H1 (cell line): ENCODE results near the gene B4GALT7. TPM values are rescaled to one million over a fixed set of nuclear protein-coding genes. Genes with fewer than 3 reads are reported as not detected.

Experiments
- CTCF ChIA-PET: fragments of 300-600 bp; sonication (Branson Sonifier 250); formaldehyde crosslinking; loops from one replicate; lab custom pipeline; 2021; ENCODE audit not compliant: partially characterized antibody; lab: Charles Lee
- POLR2A ChIA-PET: fragments of 300-600 bp; sonication (Branson Sonifier 250); formaldehyde crosslinking; loops from one replicate; lab custom pipeline; 2021; ENCODE audit warnings: inconsistent platforms; ENCODE audit not compliant: partially characterized antibody; lab: Charles Lee
- DNase-seq, 2 experiments: peaks; one replicate each; pipeline versions ENCODE4 v3.0.0 to v3.0.0-alpha.2; 2010 to 2022; ENCODE audit warnings: low spot score in 2 of 2, low read depth in 1 of 2, mixed read lengths in 1 of 2
- FAIRE-seq: peaks from 2 replicates; lab custom pipeline; 2011; peaks lifted over from hg19 to GRCh38; lab: Jason Lieb, UNC
- H2AFZ ChIP-seq: 2 replicates; pipeline ENCODE4 v1.8.1; 2012; ENCODE audit warnings: low read length, inconsistent platforms
- H2AK5ac ChIP-seq: 2 replicates; pipeline ENCODE4 v1.6.1; 2013; ENCODE audit warnings: low read depth, low read length
- H2BK120ac ChIP-seq: replicated peaks from 2 replicates; pipeline ENCODE3; 2013; ENCODE audit warnings: low read depth, low read length, inconsistent platforms
- H2BK12ac ChIP-seq: 2 replicates; pipeline ENCODE4 v1.6.1; 2013; ENCODE audit warnings: low read depth, low read length
- H2BK15ac ChIP-seq: 2 replicates; pipeline ENCODE4 v1.6.1; 2013; ENCODE audit warnings: low read length
- H2BK20ac ChIP-seq: 2 replicates; pipeline ENCODE4 v1.6.1; 2013; ENCODE audit warnings: low read length
- H2BK5ac ChIP-seq: 2 replicates; pipeline ENCODE4 v1.6.1; 2013; ENCODE audit warnings: low read depth, low read length
- H3K14ac ChIP-seq: 2 replicates; pipeline ENCODE4 v1.6.1; 2013; ENCODE audit warnings: inconsistent platforms; ENCODE audit not compliant: insufficient read length
- H3K18ac ChIP-seq: 2 replicates; pipeline ENCODE4 v1.6.1; 2013; ENCODE audit warnings: low read length; ENCODE audit errors: extremely low read depth
- H3K23ac ChIP-seq: 2 replicates; pipeline ENCODE4 v1.6.1; 2013; ENCODE audit warnings: inconsistent platforms; ENCODE audit not compliant: insufficient read length
- H3K23me2 ChIP-seq: 2 replicates; pipeline ENCODE4 v1.6.1; 2013; ENCODE audit warnings: low read depth, low read length
- H3K27ac ChIP-seq: 2 replicates; pipeline ENCODE4 v1.6.1; 2011; ENCODE audit warnings: low read depth, low read length, inconsistent platforms
- H3K27me3 ChIP-seq, 4 experiments: replicated peaks in 1 of 4; 1 replicate in 1 of 4; 2 replicates in 3 of 4; pipeline versions ENCODE4 v1.6.1 to v1.8.1; 2011 to 2013; ENCODE audit warnings: low read length in 3 of 4, mild to moderate bottlenecking in 3 of 4, inconsistent platforms in 2 of 4, mixed read lengths in 2 of 4, moderate library complexity in 1 of 4; ENCODE audit not compliant: control insufficient read depth in 3 of 4, insufficient read depth in 3 of 4; ENCODE audit errors: extremely low read depth in 1 of 4
- H3K36me3 ChIP-seq, 4 experiments: 2 replicates each; pipeline versions ENCODE4 v1.6.1 to v1.8.1; 2011 to 2013; ENCODE audit warnings: mild to moderate bottlenecking in 4 of 4, low read length in 3 of 4, moderate library complexity in 2 of 4, control low read depth in 1 of 4, inconsistent platforms in 1 of 4; ENCODE audit not compliant: insufficient read depth in 4 of 4, control insufficient read depth in 2 of 4
- H3K4ac ChIP-seq: replicated peaks from 2 replicates; pipeline ENCODE3; 2013; ENCODE audit warnings: low read length, low read depth, mixed read lengths, inconsistent platforms; ENCODE audit not compliant: insufficient read length
- H3K4me1 ChIP-seq, 4 experiments: replicated peaks in 1 of 4; 1 replicate in 1 of 4; 2 replicates in 3 of 4; pipeline versions ENCODE4 v1.6.1 to v1.8.1; 2011 to 2013; ENCODE audit warnings: low read length in 3 of 4, inconsistent platforms in 2 of 4, mixed read lengths in 1 of 4; ENCODE audit not compliant: insufficient read depth in 4 of 4, control insufficient read depth in 3 of 4
- H3K4me2 ChIP-seq, 2 experiments: 2 replicates each; pipeline versions ENCODE4 v1.6.1 to v1.8.1; 2011 to 2013; ENCODE audit warnings: low read depth in 2 of 2, low read length in 2 of 2, control low read depth in 1 of 2, inconsistent platforms in 1 of 2, mild to moderate bottlenecking in 1 of 2; ENCODE audit not compliant: insufficient read depth in 1 of 2
- H3K4me3 ChIP-seq, 4 experiments: fragments of 200-600, 300-600 bp in 1 of 4; sonication (generic), shearing (Covaris generic), sonication (Bioruptor Twin) in 1 of 4; 2 replicates each; pipeline versions ENCODE4 v1.5.1 to v1.8.1; 2011 to 2016; ENCODE audit warnings: low read length in 4 of 4, low read depth in 3 of 4, control low read depth in 2 of 4, inconsistent platforms in 2 of 4, mild to moderate bottlenecking in 2 of 4, mixed read lengths in 1 of 4, moderate library complexity in 1 of 4; ENCODE audit not compliant: insufficient read depth in 2 of 4; ENCODE audit errors: extremely low read depth in 1 of 4
- H3K56ac ChIP-seq: replicated peaks from 2 replicates; pipeline ENCODE3; 2013; ENCODE audit warnings: low read depth, mild to moderate bottlenecking, mixed read lengths, low read length, inconsistent platforms; ENCODE audit not compliant: insufficient read length
- H3K79me1 ChIP-seq: 2 replicates; pipeline ENCODE4 v1.6.1; 2013; ENCODE audit warnings: low read depth, low read length, control low read depth
- H3K79me2 ChIP-seq, 2 experiments: 2 replicates each; pipeline versions ENCODE4 v1.6.1 to v1.8.1; 2012 to 2013; ENCODE audit warnings: low read length in 2 of 2, mild to moderate bottlenecking in 2 of 2, inconsistent platforms in 1 of 2; ENCODE audit not compliant: insufficient read depth in 2 of 2, control insufficient read depth in 1 of 2
- H3K9ac ChIP-seq, 4 experiments: replicated peaks in 1 of 4; 1 replicate in 1 of 4; 2 replicates in 3 of 4; pipeline versions ENCODE4 v1.6.1 to v1.8.1; 2011 to 2013; ENCODE audit warnings: low read depth in 3 of 4, low read length in 3 of 4, control low read depth in 2 of 4, mild to moderate bottlenecking in 2 of 4, moderate library complexity in 2 of 4, inconsistent platforms in 1 of 4; ENCODE audit errors: extremely low read depth in 1 of 4
- H3K9me3 ChIP-seq, 2 experiments: 2 replicates each; pipeline versions ENCODE4 v1.6.1 to v1.8.1; 2012 to 2013; ENCODE audit warnings: mild to moderate bottlenecking in 2 of 2, moderate library complexity in 2 of 2, control low read depth in 1 of 2, inconsistent platforms in 1 of 2, low read depth in 1 of 2, low read length in 1 of 2, mixed read lengths in 1 of 2; ENCODE audit not compliant: insufficient read depth in 2 of 2
- H4K20me1 ChIP-seq, 2 experiments: replicated peaks in 1 of 2; 2 replicates each; pipeline versions ENCODE3 to v1.8.1; 2011 to 2013; ENCODE audit warnings: inconsistent platforms in 2 of 2, low read length in 2 of 2, mild to moderate bottlenecking in 1 of 2; ENCODE audit not compliant: insufficient read depth in 2 of 2, control insufficient read depth in 1 of 2
- H4K5ac ChIP-seq: 2 replicates; pipeline ENCODE4 v1.6.1; 2013; ENCODE audit warnings: low read length, low read depth, mixed read lengths, inconsistent platforms; ENCODE audit not compliant: insufficient read length
- H4K8ac ChIP-seq: 2 replicates; pipeline ENCODE4 v1.8.0; 2013; ENCODE audit warnings: mild to moderate bottlenecking, moderate library complexity, low read length, inconsistent platforms; ENCODE audit not compliant: insufficient read depth; ENCODE audit errors: extremely low read depth
- H4K91ac ChIP-seq: replicated peaks from 2 replicates; pipeline ENCODE3; 2013; ENCODE audit warnings: low read length, mixed read lengths, inconsistent platforms; ENCODE audit not compliant: insufficient read length
- BCL11A ChIP-seq, 2 experiments: IDR thresholded peaks; one replicate each; pipeline ENCODE4 v1.6.1; 2011; ENCODE audit warnings: low read depth in 2 of 2, low read length in 2 of 2, mild to moderate bottlenecking in 2 of 2
- CEBPB ChIP-seq: IDR thresholded peaks from 2 replicates; pipeline ENCODE4 v1.6.1; 2012; ENCODE audit warnings: low read depth, low read length
- HDAC2 ChIP-seq, 2 experiments: fragments of 300-600 bp in 1 of 2; sonication (generic) in 1 of 2; IDR thresholded peaks; 2 replicates each; pipeline ENCODE4 v1.6.1; 2011 to 2012; ENCODE audit warnings: low read depth in 2 of 2, low read length in 2 of 2, mild to moderate bottlenecking in 2 of 2, moderate library complexity in 2 of 2, borderline replicate concordance in 1 of 2, inconsistent platforms in 1 of 2
- SAP30 ChIP-seq: fragments of 300-600 bp; sonication (generic); IDR thresholded peaks from 2 replicates; pipeline ENCODE4 v1.7.1; 2012; ENCODE audit warnings: low read length, moderate library complexity, mild to moderate bottlenecking, inconsistent platforms; ENCODE audit not compliant: insufficient read depth, insufficient replicate concordance
- WGBS, 2 experiments: shearing (Covaris generic) in 1 of 2; methylation state at CpG; one replicate each; pipeline versions ENCODE4 v1.1.6 to v1.1.7; 2013 to 2015; ENCODE audit warnings: low lambda C conversion rate in 2 of 2, mixed read lengths in 2 of 2, inconsistent platforms in 1 of 2, low coverage in 1 of 2, missing lambda C conversion rate in 1 of 2; ENCODE audit not compliant: insufficient replicate concordance in 2 of 2, insufficient coverage in 1 of 2, insufficient read length in 1 of 2; ENCODE audit errors: extremely low coverage in 1 of 2, missing lambda C conversion rate in 1 of 2; 5-methylcytosine and 5-hydroxymethylcytosine counted together
- polyA plus RNA-seq, 7 experiments: library from polyadenylated mRNA; depleted of rRNA in 3 of 7; stranded (reverse) in 5 of 7; unstranded in 2 of 7; fragments of >200 nt in 5 of 7; fragments of 200-250 nt in 2 of 7; gene quantifications; 1 replicate in 5 of 7; 2 replicates in 1 of 7; 4 replicates in 1 of 7; pipeline versions ENCODE4 v1.2.1 to v1.2.3, GENCODE V29; 2011 to 2013; ENCODE audit warnings: missing spikeins in 2 of 7, mixed read lengths in 2 of 7
- total RNA-seq: library from RNA; stranded (reverse); fragmentation: NEBNext Ultra II Directional; extraction: Animal tissue kit (Norgen Biotek cat#: 25700); gene quantifications from 2 replicates; pipeline ENCODE4 v1.2.1, GENCODE V29; 2021
- TF ChIP-seq, protein P1 (sequence below): IDR thresholded peaks from 2 replicates; pipeline ENCODE4 v1.6.1; 2012; ENCODE audit warnings: inconsistent platforms

The B4GALT7 gene
- total and polyA plus RNA-seq, 2 of the 8 experiments (the other 6 are each of a cell fraction or from before 2014, with no cell fraction given) = 18.7 to 31.9 TPM

DNA sequence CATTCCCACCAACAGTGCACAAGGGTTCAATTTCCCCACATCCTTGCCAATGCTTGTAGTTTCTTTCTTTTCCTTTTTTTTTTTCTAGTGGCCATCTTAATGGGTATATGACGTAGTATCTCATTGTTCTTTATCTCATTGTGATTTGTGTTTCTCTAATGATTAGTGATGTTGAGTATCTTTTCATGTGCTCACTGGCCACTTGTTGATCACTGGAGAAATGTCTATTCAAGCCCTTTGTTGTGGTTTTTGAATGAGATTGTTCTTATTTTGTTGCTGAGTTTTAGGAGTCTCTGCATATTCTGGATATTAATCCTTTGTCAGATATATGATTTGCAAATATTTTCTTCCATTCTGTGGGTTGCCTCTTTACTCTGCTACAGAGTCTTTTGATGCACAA lies 9.5 kb upstream of the B4GALT7 start:
- H2BK120ac ChIP-seq = no peak overlapping the region
- H4K91ac ChIP-seq = no peak overlapping the region
- H3K23me2 ChIP-seq = peaks cover 2% of the 10 kb centered on the region; the same call in 1 of the 2 replicates
- H3K4ac ChIP-seq = no peak overlapping the region
- FAIRE-seq = no peak
- H3K27ac ChIP-seq = no peak overlapping the region
- H4K5ac ChIP-seq = no peak overlapping the region
- peaks cover 2 to 4% of the 10 kb centered on the region in 2 experiments for H4K20me1 ChIP-seq
- CTCF ChIA-PET = no interaction called here
- H2AK5ac ChIP-seq = no peak overlapping the region
- no peak overlapping the region for H2BK15ac ChIP-seq
- no peak overlapping the region for H3K14ac ChIP-seq
- H3K9ac ChIP-seq = no peak overlapping the region
- no peaks in the 10 kb centered on the region; the same call in 1 of the 2 replicates for H3K79me1 ChIP-seq
- WGBS, 2 experiments = 91% methylated on average over 1 of the region's 1 CpG; no CpG with 5 or more reads in 1 of the 2 experiments
- H2AFZ ChIP-seq = no peak overlapping the region
- TF ChIP-seq CEBPB (no peak), BCL11A (IDR thresholded peaks at IDR 0.05; ENCODE audit: low read depth in 2 of 2, low read length in 2 of 2) (no peak), HDAC2 (IDR thresholded peaks at IDR 0.05; ENCODE audit: borderline replicate concordance in 1 of 2, low read depth in 2 of 2, low read length in 2 of 2) (no peak), SAP30 (no peak)
- TF ChIP-seq, protein P1, sequence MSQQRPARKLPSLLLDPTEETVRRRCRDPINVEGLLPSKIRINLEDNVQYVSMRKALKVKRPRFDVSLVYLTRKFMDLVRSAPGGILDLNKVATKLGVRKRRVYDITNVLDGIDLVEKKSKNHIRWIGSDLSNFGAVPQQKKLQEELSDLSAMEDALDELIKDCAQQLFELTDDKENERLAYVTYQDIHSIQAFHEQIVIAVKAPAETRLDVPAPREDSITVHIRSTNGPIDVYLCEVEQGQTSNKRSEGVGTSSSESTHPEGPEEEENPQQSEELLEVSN = no peak
- TF ChIP-seq, all 59 proteins: peak for 0
- H2BK5ac ChIP-seq = no peak overlapping the region
- H3K79me2 ChIP-seq = peaks cover 0 to 4% of the 10 kb centered on the region in 2 experiments; a peak in 1 of 4 replicates
- H3K18ac ChIP-seq = no peak overlapping the region
- H3K27me3 ChIP-seq = peaks cover 0 to 2% (median 0%) of the 10 kb centered on the region in 4 experiments; a peak in 1 of 7 replicates
- no peak for DNase-seq
- no peak overlapping the region for H3K4me3 ChIP-seq
- H4K8ac ChIP-seq = no peak overlapping the region
- H3K36me3 ChIP-seq = peaks cover 11 to 21% (median 18%) of the 10 kb centered on the region in 4 experiments; a peak in 6 of 8 replicates
- no peak overlapping the region for H3K4me2 ChIP-seq
- no peak overlapping the region for H2BK20ac ChIP-seq
- POLR2A ChIA-PET = no interaction called here
- no peak overlapping the region for H2BK12ac ChIP-seq
- no peak overlapping the region for H3K23ac ChIP-seq
- no peaks in the 10 kb centered on the region for H3K4me1 ChIP-seq
- no peaks in the 10 kb centered on the region for H3K9me3 ChIP-seq
- no peak overlapping the region for H3K56ac ChIP-seq
